Sigmoid colon (tissue), 4 donors: ENCODE results near the gene FNDC3A.

Experiments used
- EP300 ChIP-seq, 4 donors: sonication (generic); formaldehyde crosslinking; IDR thresholded peaks; one replicate each; pipeline ENCODE4 v1.6.1; 2017; ENCODE audit warnings: antibody characterized with exemption in 4 of 4
- POLR2A ChIP-seq, 2 donors: fragments of 450-650 bp; IDR thresholded peaks; one replicate each; pipeline ENCODE4 v1.6.1; 2016; ENCODE audit warnings: antibody characterized with exemption in 2 of 2, mild to moderate bottlenecking in 2 of 2, moderate library complexity in 2 of 2
- POLR2AphosphoS5 ChIP-seq, 4 donors: sonication (generic); formaldehyde crosslinking; IDR thresholded peaks; one replicate each; pipeline ENCODE4 v1.6.1; 2017; ENCODE audit warnings: antibody characterized with exemption in 4 of 4
- TF ChIP-seq, protein P1 (sequence below), 4 experiments: fragments of 450-650 bp in 3 of 4; fragments of 200-600 bp in 1 of 4; IDR thresholded peaks; one replicate each; pipeline ENCODE4 v1.5.1; 2016 to 2019; ENCODE audit warnings: antibody characterized with exemption in 4 of 4, mild to moderate bottlenecking in 3 of 4, moderate library complexity in 2 of 4

DNA sequence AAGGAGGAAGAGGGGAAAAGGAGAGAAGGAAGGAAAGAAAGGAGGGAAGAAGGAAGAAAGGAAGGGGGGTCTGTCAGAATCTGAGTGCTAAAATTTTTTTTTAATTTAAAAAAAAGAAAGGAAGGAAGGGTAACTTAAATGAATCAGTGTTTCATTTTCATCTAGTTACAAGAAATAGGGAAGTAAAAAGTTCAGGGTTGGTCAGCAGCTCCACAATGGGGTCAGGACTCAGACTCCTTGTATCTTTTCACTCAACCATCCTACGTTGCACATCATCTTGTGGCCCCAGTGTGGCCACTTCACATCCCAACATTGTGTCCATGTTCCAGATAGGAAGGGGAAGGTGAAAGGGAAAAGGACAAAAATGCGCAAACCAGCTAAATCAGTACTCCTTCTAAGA, 14.3 kb upstream of the FNDC3A start:
- no peak for TF ChIP-seq POLR2AphosphoS5 (IDR thresholded peaks at IDR 0.05)
- TF ChIP-seq, protein P1, sequence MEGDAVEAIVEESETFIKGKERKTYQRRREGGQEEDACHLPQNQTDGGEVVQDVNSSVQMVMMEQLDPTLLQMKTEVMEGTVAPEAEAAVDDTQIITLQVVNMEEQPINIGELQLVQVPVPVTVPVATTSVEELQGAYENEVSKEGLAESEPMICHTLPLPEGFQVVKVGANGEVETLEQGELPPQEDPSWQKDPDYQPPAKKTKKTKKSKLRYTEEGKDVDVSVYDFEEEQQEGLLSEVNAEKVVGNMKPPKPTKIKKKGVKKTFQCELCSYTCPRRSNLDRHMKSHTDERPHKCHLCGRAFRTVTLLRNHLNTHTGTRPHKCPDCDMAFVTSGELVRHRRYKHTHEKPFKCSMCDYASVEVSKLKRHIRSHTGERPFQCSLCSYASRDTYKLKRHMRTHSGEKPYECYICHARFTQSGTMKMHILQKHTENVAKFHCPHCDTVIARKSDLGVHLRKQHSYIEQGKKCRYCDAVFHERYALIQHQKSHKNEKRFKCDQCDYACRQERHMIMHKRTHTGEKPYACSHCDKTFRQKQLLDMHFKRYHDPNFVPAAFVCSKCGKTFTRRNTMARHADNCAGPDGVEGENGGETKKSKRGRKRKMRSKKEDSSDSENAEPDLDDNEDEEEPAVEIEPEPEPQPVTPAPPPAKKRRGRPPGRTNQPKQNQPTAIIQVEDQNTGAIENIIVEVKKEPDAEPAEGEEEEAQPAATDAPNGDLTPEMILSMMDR (IDR thresholded peaks at IDR 0.05), result no peak
- no peak for TF ChIP-seq EP300 (IDR thresholded peaks at IDR 0.05)
- TF ChIP-seq POLR2A (IDR thresholded peaks at IDR 0.05), result no peak
